HG02884 (cell line): ENCODE results near the gene NHLRC3.
"Not testable (repeated sequence)": the region's sequence is repeated elsewhere in the genome, so short reads cannot be mapped to it uniquely, and the experiment has no call there.

Experiments
- ATAC-seq: cut with Tn5 transposase; IDR thresholded peaks from one replicate; pipeline ENCODE4 v1.9.1; 2021; ENCODE audit warnings: mild to moderate bottlenecking, moderate library complexity; ENCODE audit not compliant: unreplicated experiment

The NHLRC3 gene

GRCh38 chr13:39040206-39040605 is 1.9 kb downstream of the NHLRC3 start:
- no peak for ATAC-seq

GRCh38 chr13:39044536-39044935 is 6.3 kb downstream of the NHLRC3 start:
- ATAC-seq, result peak; percentile 92

DNA sequence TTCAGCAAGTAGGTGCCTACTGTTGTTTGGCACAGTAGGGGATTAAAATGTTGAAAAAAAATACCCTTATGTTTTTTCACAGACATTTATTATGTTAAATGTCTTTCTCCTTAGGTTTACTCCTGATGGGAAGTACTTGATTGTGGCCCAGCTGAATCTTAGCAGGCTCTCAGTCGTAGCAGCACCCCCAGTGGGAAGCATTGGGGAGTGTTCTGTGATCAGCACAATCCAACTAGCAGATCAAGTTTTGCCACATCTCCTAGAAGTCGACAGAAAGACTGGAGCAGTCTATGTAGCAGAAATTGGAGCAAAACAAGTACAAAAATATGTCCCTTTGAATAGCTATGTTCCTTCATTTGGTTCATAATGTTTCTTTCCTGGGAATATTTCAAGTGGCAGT is 9.3 kb downstream of the NHLRC3 start:
- no peak for ATAC-seq

DNA sequence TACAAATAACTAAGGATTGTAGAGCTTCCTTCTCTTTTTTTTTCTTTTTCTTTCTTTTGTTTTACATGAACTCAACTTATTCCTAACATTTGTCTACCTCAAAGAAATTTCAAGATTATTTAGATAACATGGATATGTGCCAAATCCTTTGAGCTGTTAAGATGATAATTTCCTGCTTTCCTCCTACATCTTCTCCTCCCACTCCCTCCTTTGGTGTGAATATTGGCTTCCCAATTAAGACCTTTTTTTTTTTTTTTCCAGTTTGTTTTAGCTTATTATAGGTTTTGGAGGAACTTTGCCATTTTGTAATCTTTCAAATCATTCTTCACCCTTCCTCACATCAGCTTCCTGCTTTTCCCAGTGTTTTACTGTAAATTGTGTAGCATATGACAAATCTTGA is 10.6 kb downstream of the NHLRC3 start:
- no peak for ATAC-seq

GRCh38 chr13:39049274-39049673 is 11.0 kb downstream of the NHLRC3 start:
- ATAC-seq, result no peak

- no peak for ATAC-seq
Observed at GRCh38 chr13:39051157-39051556, 12.9 kb downstream of the NHLRC3 start.

GRCh38 chr13:39052944-39053343 is 14.7 kb downstream of the NHLRC3 start:
- ATAC-seq, result no peak

DNA sequence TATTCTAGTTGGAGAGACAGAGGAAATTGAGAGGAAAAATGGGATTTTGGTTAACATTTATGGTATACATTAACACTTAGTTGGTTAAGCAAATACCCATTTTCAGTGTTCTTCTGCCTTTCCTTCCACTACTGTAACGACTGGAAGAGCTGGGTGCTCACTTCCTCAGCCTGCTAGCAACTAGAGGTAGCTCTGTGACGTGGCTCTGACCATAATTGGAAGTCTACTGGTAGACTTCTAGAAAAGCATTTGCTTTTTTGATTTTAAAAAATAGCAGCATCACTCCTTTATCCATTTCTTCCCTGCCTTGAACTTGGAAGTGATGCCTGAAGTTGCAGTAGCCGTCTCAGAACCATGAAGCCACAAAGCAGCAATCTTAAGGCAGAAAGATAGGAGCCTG is 15.9 kb downstream of the NHLRC3 start:
- peak; percentile 65 for ATAC-seq

- no peak for ATAC-seq
Observed at GRCh38 chr13:39056018-39056417, 17.8 kb downstream of the NHLRC3 start.

DNA sequence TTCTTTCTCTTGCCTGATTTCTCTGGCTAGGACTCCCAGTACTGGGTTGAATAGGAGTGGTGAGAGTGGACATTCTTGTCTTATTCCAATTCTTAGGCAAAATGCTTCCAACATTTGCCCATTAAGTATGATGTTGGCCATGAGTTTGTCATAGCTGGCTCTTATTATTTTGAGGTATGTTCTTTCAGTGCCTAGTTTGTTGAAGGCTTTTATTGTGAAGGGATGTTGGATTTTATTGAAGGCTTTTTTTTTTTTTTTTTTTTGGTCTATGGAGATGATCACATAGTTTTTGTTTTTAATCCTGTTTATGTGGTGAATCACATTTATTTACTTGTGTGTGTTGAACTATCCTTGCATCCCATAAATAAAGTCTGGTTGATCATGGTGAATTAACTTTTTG is 19.8 kb downstream of the NHLRC3 start:
- no peak for ATAC-seq

GRCh38 chr13:39062004-39062403 is 23.7 kb downstream of the NHLRC3 start:
- ATAC-seq, result no peak

- ATAC-seq, result no peak
Observed at GRCh38 chr13:39072842-39073241, 34.6 kb downstream of the NHLRC3 start.

DNA sequence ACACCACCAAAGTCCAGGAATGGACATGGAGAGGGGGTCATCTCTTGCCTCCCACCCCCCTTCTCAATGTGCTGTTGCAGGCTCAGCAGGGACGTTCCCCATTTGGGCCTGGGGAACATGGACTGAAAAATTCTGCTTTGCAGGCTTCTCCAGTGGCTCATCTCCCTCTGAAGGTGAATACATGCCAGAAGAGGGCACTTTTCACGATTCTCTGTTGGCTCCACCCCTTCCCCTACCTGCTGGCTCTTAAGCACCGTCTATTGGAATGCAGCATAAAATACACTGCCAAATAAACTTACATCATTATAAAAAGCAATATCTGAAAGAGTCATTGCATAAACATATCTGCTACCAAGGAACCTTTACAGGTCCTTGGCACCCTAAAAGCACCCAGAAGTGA is 35.7 kb downstream of the NHLRC3 start:
- no peak for ATAC-seq

- ATAC-seq, result not testable (repeated sequence)
Observed at GRCh38 chr13:39086251-39086945, 48.1 kb downstream of the NHLRC3 start.

- ATAC-seq, result no peak
Observed at GRCh38 chr13:39091586-39091985, 53.3 kb downstream of the NHLRC3 start.

GRCh38 chr13:39095500-39095899 is 57.2 kb downstream of the NHLRC3 start:
- ATAC-seq, result peak; percentile 63

DNA sequence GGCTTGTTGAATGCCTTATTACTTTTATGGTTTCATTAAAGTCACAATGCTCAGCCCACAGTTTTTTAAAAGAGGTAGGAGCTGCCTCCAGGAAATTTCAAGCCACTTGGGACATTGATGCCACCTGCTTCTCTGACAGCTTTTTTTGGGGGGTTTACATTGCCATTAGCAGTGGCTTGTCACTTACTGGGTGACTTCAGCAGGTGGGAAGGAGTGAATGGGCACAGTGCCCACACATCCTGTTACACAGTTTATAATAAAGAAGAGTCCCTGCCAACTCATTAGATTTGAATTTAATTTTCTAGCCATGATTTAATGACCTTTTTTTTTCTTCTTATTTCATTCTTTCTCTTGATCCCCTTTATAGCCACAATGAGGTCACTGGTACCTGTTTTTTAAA is 61.0 kb downstream of the NHLRC3 start:
- no peak for ATAC-seq
